ENCODE measurements around the gene BABAM2. TPM values are rescaled to one million over a fixed set of nuclear protein-coding genes. Genes with fewer than 3 reads are reported as not detected.

Gene BABAM2
- total RNA-seq, 6 experiments from 2014 or later: 17.1 to 39.4 (median 25.5) TPM

- no peaks in the 10 kb centered on the region for H3K36me3 ChIP-seq
- intact Hi-C loops (cut with DNase I): no loop called here
- H3K4me1 ChIP-seq: no peaks in the 10 kb centered on the region
- ATAC-seq (no peak), DNase-seq (no peak)
- WGBS (ENCODE audit: insufficient coverage, low coverage, low lambda C conversion rate, missing lambda C conversion rate): 100% methylated on average over 1 of the region's 1 CpG
- H3K4me3 ChIP-seq: no peak overlapping the region
- H3K27me3 ChIP-seq: no peaks in the 10 kb centered on the region
- no peaks in the 10 kb centered on the region for H3K9me3 ChIP-seq
- TF ChIP-seq POLR2A (IDR thresholded peaks at IDR 0.05): no peak
- TF ChIP-seq CTCF (IDR thresholded peaks at IDR 0.05): no peak
- H3K27ac ChIP-seq: no peak overlapping the region
Measured at GRCh38 chr2:28089486-28089885, 199.0 kb downstream of the BABAM2 start.

GRCh38 chr2:28093308-28093707 lies 202.8 kb downstream of the BABAM2 start:
- no peaks in the 10 kb centered on the region for H3K27me3 ChIP-seq
- H3K4me1 ChIP-seq: no peaks in the 10 kb centered on the region
- no peak overlapping the region for H3K4me3 ChIP-seq
- no peaks in the 10 kb centered on the region for H3K9me3 ChIP-seq
- ATAC-seq (no peak), DNase-seq (no peak)
- WGBS (ENCODE audit: insufficient coverage, low coverage, low lambda C conversion rate, missing lambda C conversion rate): 81% methylated on average over 4 of the region's 4 CpGs
- H3K27ac ChIP-seq: no peak overlapping the region
- TF ChIP-seq POLR2A (IDR thresholded peaks at IDR 0.05) (no peak), CTCF (IDR thresholded peaks at IDR 0.05) (no peak)
- intact Hi-C loops (cut with DNase I): no loop called here
- no peaks in the 10 kb centered on the region for H3K36me3 ChIP-seq

- WGBS (ENCODE audit: insufficient coverage, low coverage, low lambda C conversion rate, missing lambda C conversion rate): 82% methylated on average over 2 of the region's 2 CpGs
- H3K4me1 ChIP-seq: no peaks in the 10 kb centered on the region
- H3K9me3 ChIP-seq: no peaks in the 10 kb centered on the region
- H3K36me3 ChIP-seq: no peaks in the 10 kb centered on the region
- H3K4me3 ChIP-seq: no peak overlapping the region
- TF ChIP-seq POLR2A (IDR thresholded peaks at IDR 0.05): no peak
- TF ChIP-seq CTCF (IDR thresholded peaks at IDR 0.05): no peak
- intact Hi-C loops (cut with DNase I): no loop called here
- ATAC-seq (no peak), DNase-seq (no peak)
- no peak overlapping the region for H3K27ac ChIP-seq
- H3K27me3 ChIP-seq: no peaks in the 10 kb centered on the region
Measured at GRCh38 chr2:28093768-28094167, 203.2 kb downstream of the BABAM2 start.

- Histone ChIP-seq H3K4me3 (no peak overlapping the region), H3K36me3 (no peaks in the 10 kb centered on the region), H3K27ac (no peak overlapping the region), H3K4me1 (no peaks in the 10 kb centered on the region), H3K9me3 (no peaks in the 10 kb centered on the region), H3K27me3 (no peaks in the 10 kb centered on the region)
- WGBS (ENCODE audit: insufficient coverage, low coverage, low lambda C conversion rate, missing lambda C conversion rate): 95% methylated on average over 2 of the region's 3 CpGs
- TF ChIP-seq POLR2A (IDR thresholded peaks at IDR 0.05): no peak
- no peak for TF ChIP-seq CTCF (IDR thresholded peaks at IDR 0.05)
- intact Hi-C loops (cut with DNase I): no loop called here
- DNase-seq (no peak), ATAC-seq (no peak)
Measured at GRCh38 chr2:28094739-28095138, 204.2 kb downstream of the BABAM2 start.

GRCh38 chr2:28095622-28096021 lies 205.1 kb downstream of the BABAM2 start:
- Histone ChIP-seq H3K4me1 (no peaks in the 10 kb centered on the region), H3K27me3 (no peaks in the 10 kb centered on the region), H3K9me3 (no peaks in the 10 kb centered on the region), H3K36me3 (no peaks in the 10 kb centered on the region), H3K4me3 (no peak overlapping the region), H3K27ac (no peak overlapping the region)
- intact Hi-C loops (cut with DNase I): no loop called here
- ATAC-seq: no peak
- TF ChIP-seq POLR2A (IDR thresholded peaks at IDR 0.05): no peak
- no peak for TF ChIP-seq CTCF (IDR thresholded peaks at IDR 0.05)
- WGBS (ENCODE audit: insufficient coverage, low coverage, low lambda C conversion rate, missing lambda C conversion rate): 91% methylated on average over 2 of the region's 2 CpGs
- DNase-seq: no peak

Data from right lobe of liver (tissue), 6 donors.